HK-2 (cell line): Measurements from ENCODE around the gene GPR89B.
"Not testable (repeated sequence)": the region's sequence is repeated elsewhere in the genome, so short reads cannot be mapped to it uniquely, and the experiment has no call there.

Experiments used
- DNase-seq: peaks from one replicate; pipeline ENCODE4 v3.0.0-alpha.2; 2018; ENCODE audit not compliant: unreplicated experiment

Gene GPR89B

DNA sequence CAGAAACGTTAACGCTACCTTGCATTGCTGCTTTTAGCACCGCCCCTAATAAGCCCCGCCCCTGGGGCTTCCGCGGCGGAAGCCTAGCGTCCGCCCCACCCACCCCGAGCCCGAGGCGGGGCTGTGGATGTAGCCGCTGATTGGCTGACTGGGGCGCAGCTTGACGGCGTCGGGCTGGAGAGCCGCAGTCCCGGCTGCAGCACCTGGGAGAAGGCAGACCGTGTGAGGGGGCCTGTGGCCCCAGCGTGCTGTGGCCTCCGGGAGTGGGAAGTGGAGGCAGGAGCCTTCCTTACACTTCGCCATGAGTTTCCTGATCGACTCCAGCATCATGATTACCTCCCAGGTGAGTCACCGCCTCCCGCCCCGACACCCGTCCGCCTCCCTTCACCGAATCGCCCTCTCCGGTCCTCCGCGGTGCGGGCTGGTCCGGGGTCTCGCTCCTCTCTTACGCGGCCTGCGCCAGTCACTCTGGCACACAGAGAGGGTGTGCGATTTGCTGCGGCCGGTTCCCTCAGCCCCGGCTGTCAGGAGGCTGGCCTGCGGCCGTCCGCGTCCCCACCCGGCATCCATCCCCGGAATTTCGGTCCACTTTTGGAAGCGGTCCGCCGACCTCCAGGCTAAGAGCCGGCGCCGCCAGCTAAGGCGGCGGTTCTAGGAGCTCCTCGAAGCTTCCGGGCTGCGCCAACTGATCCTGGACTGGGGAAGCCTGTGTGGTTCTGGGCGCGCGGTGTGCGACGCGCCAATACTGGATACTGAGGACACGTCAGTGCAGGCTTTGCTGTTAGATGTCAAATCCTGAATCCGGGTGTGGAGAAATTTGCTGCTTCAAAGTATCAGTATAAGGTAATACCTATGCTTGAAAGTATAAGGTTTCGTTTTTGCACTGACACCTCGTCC is at the start of gene GPR89B:
TSS of gene GPR89B (plus strand) at position 185 of the 897 bp plus-strand sequence. CDS start at position 302, 117 bp downstream.
- peak; percentile 88 for DNase-seq

DNA sequence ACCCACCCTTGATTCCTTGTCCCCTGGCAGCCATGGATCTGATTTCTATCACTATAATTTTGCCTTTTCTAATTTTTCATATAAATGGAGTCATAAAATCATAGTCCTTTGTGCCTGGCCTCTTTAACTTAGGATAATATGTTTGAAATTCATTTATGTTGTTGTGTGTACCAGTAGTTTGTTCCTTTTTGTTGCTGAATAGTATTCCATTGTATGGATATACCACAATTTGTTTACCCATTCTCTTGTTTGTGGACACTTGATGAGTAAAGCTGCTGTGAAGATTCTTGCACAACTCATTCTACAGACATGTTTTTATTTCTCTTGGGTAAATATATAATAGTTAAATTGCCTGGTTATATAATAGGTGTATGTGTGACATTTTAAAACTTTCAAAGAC is 48.3 kb upstream of the GPR89B start:
- no peak for DNase-seq

GRCh38 chr1:147882535-147882934 is 45.7 kb upstream of the GPR89B start:
- DNase-seq = no peak

GRCh38 chr1:147890177-147890790 is 37.9 kb upstream of the GPR89B start:
- DNase-seq = peak; percentile 69

DNA sequence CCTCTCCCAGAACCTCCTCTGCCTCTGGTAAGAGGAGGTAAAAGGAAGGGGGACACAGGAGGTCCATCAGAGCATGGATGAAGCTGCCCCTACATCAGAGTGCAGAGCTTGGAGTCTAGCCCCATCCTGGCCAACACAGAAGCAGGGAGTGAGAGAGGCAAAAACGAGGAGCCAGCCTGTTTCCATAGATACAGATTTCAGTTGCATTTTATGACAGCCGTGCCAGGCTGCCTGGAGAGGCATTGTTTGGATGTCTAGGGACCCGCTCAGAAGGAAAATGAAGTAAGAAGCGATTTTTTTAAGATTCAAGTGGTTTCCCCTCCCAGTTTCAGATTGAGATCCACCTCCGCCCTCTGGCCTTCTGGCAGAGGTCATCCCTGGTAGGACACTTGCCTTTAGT is 37.1 kb upstream of the GPR89B start:
- no peak for DNase-seq

DNA sequence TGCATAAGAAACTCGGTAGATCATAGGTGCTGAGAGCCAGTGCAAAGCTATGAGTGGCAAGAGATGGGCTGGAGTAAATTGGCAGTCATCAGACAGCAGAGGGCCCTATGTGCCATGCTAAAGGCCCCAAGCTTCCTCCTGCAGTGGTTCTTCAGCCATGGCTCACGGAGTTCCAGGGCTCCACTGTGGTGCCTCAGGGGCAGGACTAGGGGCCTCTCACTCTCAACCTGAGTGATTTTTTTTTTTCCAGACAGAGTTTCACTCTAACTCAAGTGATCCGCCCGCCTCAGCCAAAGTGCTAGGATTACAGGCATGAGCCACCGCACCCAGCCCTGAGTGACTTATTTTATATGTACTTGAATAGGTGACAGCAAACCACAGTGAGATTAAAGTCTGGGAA is 36.0 kb upstream of the GPR89B start:
- DNase-seq = peak; percentile 12

GRCh38 chr1:147892731-147893214 is 35.4 kb upstream of the GPR89B start:
- DNase-seq = no peak

GRCh38 chr1:147895123-147895522 is 33.1 kb upstream of the GPR89B start:
- no peak for DNase-seq

- no peak for DNase-seq
Measured at GRCh38 chr1:147897029-147897752, 31.0 kb upstream of the GPR89B start.

- no peak for DNase-seq
Measured at GRCh38 chr1:147897789-147898188, 30.4 kb upstream of the GPR89B start.

- no peak for DNase-seq
Measured at GRCh38 chr1:147902253-147902845, 25.9 kb upstream of the GPR89B start, which contains the start of gene GJA8. Gene GJA8, plus strand, starts transcription at chr1:147902795. Its CDS starts 5,161 bp downstream, at chr1:147907956.

DNA sequence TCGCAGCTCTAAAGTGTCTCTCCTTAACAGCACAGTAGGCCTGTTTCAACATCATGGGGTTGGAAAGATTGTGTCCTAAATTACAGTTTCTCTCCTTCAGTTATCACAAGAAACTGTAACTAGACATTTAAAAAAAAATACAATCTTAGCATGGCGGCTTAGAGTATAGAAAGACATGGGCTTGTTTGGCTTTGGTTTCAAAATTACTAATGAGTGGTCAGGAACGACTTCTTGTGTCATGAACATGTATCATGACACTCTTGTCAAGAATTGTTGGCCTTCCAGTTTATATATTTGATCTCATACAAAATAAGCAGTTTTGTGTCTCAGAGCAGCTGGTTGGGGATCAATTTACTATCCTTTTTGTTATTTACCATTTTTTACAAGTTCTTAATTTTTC is 23.5 kb upstream of the GPR89B start:
- DNase-seq = no peak

DNA sequence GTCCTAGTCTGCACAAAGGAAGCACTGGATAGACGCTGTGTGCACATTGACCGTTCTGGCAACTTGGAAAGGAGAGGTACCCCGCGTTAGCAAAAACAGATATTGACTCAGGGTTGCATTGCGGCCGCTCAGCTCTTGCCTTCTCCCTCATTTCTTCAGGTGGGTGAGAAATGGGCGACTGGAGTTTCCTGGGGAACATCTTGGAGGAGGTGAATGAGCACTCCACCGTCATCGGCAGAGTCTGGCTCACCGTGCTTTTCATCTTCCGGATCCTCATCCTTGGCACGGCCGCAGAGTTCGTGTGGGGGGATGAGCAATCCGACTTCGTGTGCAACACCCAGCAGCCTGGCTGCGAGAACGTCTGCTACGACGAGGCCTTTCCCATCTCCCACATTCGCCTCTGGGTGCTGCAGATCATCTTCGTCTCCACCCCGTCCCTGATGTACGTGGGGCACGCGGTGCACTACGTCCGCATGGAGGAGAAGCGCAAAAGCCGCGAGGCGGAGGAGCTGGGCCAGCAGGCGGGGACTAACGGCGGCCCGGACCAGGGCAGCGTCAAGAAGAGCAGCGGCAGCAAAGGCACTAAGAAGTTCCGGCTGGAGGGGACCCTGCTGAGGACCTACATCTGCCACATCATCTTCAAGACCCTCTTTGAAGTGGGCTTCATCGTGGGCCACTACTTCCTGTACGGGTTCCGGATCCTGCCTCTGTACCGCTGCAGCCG is 20.3 kb upstream of the GPR89B start:
- DNase-seq = no peak

DNA sequence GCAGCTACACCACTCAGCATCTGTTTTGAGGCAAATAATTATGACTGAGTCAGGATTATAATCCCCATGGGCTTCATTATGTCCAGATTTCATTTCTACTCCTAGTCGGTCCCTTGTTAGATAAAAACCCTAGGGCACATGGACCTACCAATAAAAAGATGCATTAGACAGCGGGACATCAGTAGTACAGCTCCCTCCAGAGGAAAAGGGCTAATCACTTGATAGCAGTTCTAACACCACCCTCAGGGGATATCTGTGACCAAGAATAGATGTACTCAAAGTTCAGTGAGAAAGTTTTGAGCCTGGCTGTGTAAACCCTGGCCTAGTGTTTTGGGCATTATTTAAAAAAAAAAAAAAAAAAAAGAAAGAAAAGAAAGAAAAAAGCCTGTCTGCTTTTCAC is 15.7 kb upstream of the GPR89B start:
- no peak for DNase-seq

DNA sequence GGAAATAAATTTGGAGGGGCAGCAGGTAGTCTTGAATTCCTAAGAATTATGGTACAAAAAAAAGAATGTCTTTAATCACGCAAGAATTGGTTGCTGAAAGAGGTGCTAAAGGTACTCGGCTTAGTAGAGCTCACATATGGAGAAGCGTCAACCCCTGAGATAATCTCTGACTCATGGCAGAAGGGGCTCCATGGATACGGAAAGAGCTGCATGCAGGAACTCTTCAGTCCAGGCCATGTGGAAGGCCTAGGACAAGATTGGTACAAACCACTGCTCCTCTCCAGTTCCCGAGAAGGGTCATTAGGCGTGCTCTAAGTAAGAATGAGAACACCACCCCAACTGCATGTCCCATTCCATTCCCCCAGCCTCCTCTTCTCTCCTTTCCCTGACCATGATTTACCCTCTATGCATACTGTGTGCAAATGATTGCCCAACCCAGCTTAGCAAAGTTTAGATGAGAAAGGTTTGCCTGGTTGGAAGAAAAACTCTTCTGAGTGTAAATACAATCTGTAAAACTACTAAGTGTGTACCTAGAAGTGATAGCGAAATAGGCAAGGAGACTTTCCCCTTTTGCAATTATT is 14.8 kb upstream of the GPR89B start:
- DNase-seq = no peak

DNA sequence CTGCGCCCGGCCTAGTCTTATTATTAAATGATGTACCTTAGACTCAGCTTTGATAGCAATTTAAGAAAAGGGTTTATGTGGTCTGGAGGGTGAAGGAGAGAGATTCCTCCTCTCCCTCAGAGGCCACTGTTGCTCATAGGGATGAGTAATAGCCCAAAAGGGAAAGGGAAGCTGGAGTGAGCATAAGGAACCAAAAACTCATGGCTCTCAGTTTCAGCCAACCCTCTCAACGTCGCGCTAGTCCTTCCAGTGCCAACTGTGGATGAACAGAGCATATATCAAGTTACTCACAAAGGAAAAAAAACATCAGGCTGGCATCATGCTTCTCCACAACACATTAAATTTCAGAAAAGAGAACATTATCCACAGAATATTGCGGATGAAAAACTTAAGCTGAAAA is 8.3 kb upstream of the GPR89B start:
- DNase-seq = no peak

DNA sequence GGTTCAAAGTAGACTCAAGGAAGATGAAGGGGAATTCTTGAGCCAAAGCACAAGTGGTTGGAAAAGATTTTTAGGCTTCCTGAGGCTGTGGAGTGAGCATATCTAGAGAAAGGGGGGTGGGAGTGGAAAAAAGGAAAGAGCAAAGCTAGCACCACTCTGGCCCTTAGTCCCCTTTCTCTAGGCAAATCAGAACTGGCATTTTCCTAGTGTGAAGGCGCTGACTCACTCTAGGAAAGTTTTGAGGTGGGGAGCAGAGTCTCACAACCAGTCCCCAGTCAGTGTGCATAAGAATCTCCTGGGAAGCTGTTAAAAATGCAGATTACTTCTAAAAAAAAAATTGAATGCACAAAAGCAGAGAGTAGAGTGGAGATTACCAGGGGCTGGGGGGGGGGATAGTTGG is 3.4 kb upstream of the GPR89B start:
- no peak for DNase-seq

- DNase-seq = not testable (repeated sequence)
Measured at GRCh38 chr1:147927215-147927614, 1.0 kb upstream of the GPR89B start.

DNA sequence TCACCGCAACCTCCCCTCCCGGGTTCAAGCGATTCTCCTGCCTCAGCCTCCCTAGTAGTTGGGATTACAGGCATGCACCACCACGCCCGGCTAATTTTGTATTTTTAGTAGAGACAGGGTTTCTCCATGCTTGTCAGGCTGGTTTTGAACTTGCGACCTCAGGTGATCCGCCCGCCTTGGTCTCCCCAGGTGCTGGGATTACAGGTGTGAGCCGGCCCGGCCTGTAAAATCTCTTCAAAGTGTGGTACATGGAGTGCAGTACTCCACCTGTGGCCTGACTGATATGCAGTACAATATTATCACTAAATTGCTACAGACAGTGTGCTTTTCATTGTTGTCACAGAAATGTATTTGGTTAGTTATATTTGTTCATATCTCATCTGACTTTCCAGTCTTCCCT is 531 bp upstream of the GPR89B start:
- DNase-seq = not testable (repeated sequence)

GRCh38 chr1:147931137-147931536 is 2.9 kb downstream of the GPR89B start:
- DNase-seq = not testable (repeated sequence)

GRCh38 chr1:147935296-147935695 is 7.1 kb downstream of the GPR89B start:
- DNase-seq = not testable (repeated sequence)
